Keratinocyte (primary cell): ENCODE data around the gene PTPRU.

Experiments
- CTCF ChIP-seq, 3 experiments: IDR thresholded peaks in 1 of 3; conservative IDR thresholded peaks in 1 of 3; optimal IDR thresholded peaks in 1 of 3; 2 replicates in 2 of 3; 3 replicates in 1 of 3; pipeline versions ENCODE3 to v1.5.1; 2011; ENCODE audit warnings: low read length in 3 of 3, mild to moderate bottlenecking in 3 of 3, moderate library complexity in 2 of 3, control low read depth in 1 of 3, inconsistent platforms in 1 of 3; ENCODE audit not compliant: insufficient read depth in 2 of 3; ENCODE audit errors: extremely low read depth in 1 of 3
- EZH2 ChIP-seq: IDR thresholded peaks from one replicate; pipeline ENCODE4 v1.6.1; 2012; ENCODE audit warnings: inconsistent platforms, mild to moderate bottlenecking, low read length, moderate library complexity

DNA sequence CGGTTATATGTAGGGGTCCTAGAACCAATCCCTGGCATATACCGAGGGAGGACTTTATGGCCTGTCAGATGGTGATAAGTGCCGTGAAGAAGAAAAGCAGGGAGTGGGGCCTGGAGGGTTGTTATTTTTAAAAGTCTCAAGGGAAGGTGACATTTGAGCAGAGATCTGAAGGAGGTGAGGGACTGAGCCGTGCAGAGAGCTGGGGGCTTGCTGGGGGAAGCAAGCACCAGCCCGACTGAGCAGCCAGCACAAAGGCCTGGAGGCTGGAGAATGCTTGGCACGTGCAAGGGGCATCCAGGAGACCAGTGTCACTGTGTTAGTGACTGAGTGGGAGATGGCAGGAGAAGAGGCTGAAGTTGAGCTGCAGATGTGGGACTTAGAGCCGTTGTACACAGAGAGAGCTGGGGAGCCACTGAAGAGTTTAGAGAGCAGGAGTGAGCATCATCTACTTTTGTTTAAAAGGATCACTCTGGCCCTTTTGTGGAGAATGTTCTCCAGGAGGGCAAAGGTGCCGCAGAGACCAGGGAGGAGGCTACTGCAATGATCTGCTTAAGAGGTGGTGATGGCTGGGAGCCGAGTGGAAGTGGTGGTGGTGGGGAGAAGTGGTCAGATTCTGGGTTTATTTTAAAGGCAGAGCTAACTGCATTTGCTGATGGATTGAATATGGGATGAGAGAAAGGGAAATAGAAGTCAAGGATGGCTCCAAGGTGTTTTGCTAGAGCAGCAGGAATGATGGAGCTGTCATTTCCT is 31.2 kb downstream of the PTPRU start:
- TF ChIP-seq CTCF (optimal IDR thresholded peaks at IDR 0.05 in 1 of 3, IDR thresholded peaks at IDR 0.05 in 1 of 3, conservative IDR thresholded peaks at IDR 0.05 in 1 of 3; ENCODE audit: extremely low read depth in 1 of 3, insufficient read depth in 2 of 3, low read length in 3 of 3): no peak
- TF ChIP-seq EZH2: no peak
